Measurements from ENCODE around the gene PCA3. TPM values are rescaled to one million over a fixed set of nuclear protein-coding genes. Genes with fewer than 3 reads are reported as not detected.
A peak's percentile ranks its signal among the peaks of the same experiment; 100 is the strongest.

The PCA3 gene
- total and polyA plus RNA-seq, 10 of the 15 experiments (the other 5 are each of a cell fraction or from before 2014, with no cell fraction given), result 0.05 TPM; not detected in 9

DNA sequence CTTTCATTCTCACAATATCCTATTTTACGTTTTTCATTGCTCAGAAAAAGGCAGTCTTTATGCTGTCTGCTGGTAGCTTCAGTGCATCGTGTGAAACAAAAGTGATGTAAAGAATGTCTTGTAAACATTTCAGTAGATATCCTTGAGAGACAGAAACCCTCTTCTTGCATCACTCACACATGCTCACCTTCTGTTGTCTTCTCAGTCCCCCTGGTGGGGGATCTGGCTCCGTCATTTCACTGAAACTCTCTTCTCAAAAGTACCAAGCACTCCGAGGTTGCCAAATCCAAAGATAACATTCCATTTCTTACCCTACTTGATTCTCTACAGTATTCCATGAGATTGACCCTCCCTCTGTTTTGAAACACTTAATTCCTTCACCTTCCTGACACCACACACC, 46.1 kb upstream of the PCA3 start:
- Histone ChIP-seq H3K4me2 (ENCODE audit: control insufficient read depth, insufficient read depth) (no peak overlapping the region), H3K27me3 (replicated peaks in 1 of 2; ENCODE audit: control insufficient read depth in 2 of 2, insufficient read depth in 2 of 2, low read length in 1 of 2) (peaks cover 0 to 6% of the 10 kb centered on the region in 2 experiments; a peak in 1 of 4 replicates), H4K20me1 (ENCODE audit: control insufficient read depth, insufficient read depth) (no peaks in the 10 kb centered on the region), H3K9ac (ENCODE audit: control insufficient read depth, insufficient read depth, low read length) (no peak overlapping the region), H3K27ac (ENCODE audit: control insufficient read depth, insufficient read depth) (no peak overlapping the region), H3K9me3 (replicated peaks; ENCODE audit: control insufficient read depth, insufficient read depth, low read length) (no peaks in the 10 kb centered on the region), H3K36me3 (ENCODE audit: control insufficient read depth in 2 of 2, insufficient read depth in 2 of 2, low read length in 1 of 2) (no peaks in the 10 kb centered on the region), H3K4me3 (no peak overlapping the region), H3K4me1 (ENCODE audit: control insufficient read depth, insufficient read depth, low read length) (no peaks in the 10 kb centered on the region), H3K79me2 (ENCODE audit: control insufficient read depth, insufficient read depth, low read length) (no peaks in the 10 kb centered on the region), H2AFZ (ENCODE audit: control insufficient read depth, low read depth, low read length) (no peak overlapping the region)
- ATAC-seq (no peak), FAIRE-seq (peak; percentile 47), DNase-seq (ENCODE audit: low read depth, low spot score) (no peak)
- SMC1A ChIA-PET (ENCODE audit: uncharacterized antibody, unreplicated experiment), result no interaction called here
- POLR2A ChIA-PET, result no interaction called here
- no TSS peak for BruUV-seq (replicated peaks)
- CTCF ChIA-PET, result interaction anchor here (1.0 kb wide), 1 partner anchor 11 kb away, joined by 3 read pairs; no protein-coding TSS in a partner anchor
- in situ Hi-C loops (cut with MboI), result no loop called here
- RAD21 ChIA-PET (ENCODE audit: unreplicated experiment), result no interaction called here
- intact Hi-C loops (cut with micrococcal nuclease; ENCODE audit: unreplicated experiment), result no loop called here
- WGBS (ENCODE audit: insufficient coverage, insufficient replicate concordance, low lambda C conversion rate, missing lambda C conversion rate), result 22% methylated on average over 4 of the region's 4 CpGs
- TF ChIP-seq USF2 (IDR thresholded peaks at IDR 0.05; ENCODE audit: borderline replicate concordance, low read depth, low read length) (no peak), SMARCA5 (IDR thresholded peaks at IDR 0.05) (no peak), ATF2 (IDR thresholded peaks at IDR 0.05; ENCODE audit: low read length) (no peak), SMC3 (IDR thresholded peaks at IDR 0.05; ENCODE audit: borderline replicate concordance, low read length) (no peak), SKIL (IDR thresholded peaks at IDR 0.05; ENCODE audit: low read depth, poor library complexity, severe bottlenecking) (no peak), ZNF217 (IDR thresholded peaks at IDR 0.05) (no peak), CEBPB (IDR thresholded peaks at IDR 0.05; ENCODE audit: borderline replicate concordance in 1 of 2, low read depth in 2 of 2, low read length in 2 of 2) (no peak), CUX1 (IDR thresholded peaks at IDR 0.05; ENCODE audit: insufficient replicate concordance, low read depth, low read length) (no peak), TCF7 (IDR thresholded peaks at IDR 0.05; ENCODE audit: borderline replicate concordance) (no peak), CHD2 (IDR thresholded peaks at IDR 0.05; ENCODE audit: borderline replicate concordance, low read depth, low read length) (no peak)
- TF ChIP-seq, protein P1, sequence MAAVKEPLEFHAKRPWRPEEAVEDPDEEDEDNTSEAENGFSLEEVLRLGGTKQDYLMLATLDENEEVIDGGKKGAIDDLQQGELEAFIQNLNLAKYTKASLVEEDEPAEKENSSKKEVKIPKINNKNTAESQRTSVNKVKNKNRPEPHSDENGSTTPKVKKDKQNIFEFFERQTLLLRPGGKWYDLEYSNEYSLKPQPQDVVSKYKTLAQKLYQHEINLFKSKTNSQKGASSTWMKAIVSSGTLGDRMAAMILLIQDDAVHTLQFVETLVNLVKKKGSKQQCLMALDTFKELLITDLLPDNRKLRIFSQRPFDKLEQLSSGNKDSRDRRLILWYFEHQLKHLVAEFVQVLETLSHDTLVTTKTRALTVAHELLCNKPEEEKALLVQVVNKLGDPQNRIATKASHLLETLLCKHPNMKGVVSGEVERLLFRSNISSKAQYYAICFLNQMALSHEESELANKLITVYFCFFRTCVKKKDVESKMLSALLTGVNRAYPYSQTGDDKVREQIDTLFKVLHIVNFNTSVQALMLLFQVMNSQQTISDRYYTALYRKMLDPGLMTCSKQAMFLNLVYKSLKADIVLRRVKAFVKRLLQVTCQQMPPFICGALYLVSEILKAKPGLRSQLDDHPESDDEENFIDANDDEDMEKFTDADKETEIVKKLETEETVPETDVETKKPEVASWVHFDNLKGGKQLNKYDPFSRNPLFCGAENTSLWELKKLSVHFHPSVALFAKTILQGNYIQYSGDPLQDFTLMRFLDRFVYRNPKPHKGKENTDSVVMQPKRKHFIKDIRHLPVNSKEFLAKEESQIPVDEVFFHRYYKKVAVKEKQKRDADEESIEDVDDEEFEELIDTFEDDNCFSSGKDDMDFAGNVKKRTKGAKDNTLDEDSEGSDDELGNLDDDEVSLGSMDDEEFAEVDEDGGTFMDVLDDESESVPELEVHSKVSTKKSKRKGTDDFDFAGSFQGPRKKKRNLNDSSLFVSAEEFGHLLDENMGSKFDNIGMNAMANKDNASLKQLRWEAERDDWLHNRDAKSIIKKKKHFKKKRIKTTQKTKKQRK (IDR thresholded peaks at IDR 0.05; ENCODE audit: low read depth, low read length), result no peak

Data from GM12878 (cell line).